Measurements from ENCODE around the gene FHDC1. TPM values are rescaled to one million over a fixed set of nuclear protein-coding genes. Genes with fewer than 3 reads are reported as not detected.

The FHDC1 gene
- total RNA-seq, 4 donors from 2014 or later, result 0.29 to 0.52 (median 0.45) TPM

- H3K4me1 ChIP-seq, result no peaks in the 10 kb centered on the region
- ATAC-seq (no peak), DNase-seq (no peak)
- no peaks in the 10 kb centered on the region for H3K36me3 ChIP-seq
- no peaks in the 10 kb centered on the region for H3K27me3 ChIP-seq
- in situ Hi-C loops (cut with MboI; ENCODE audit: low sequenced_read_pairs in 4 of 4) (no loop called here), intact Hi-C loops (cut with DNase I; ENCODE audit: low total_unique reads) (no loop called here)
- no peak overlapping the region for H3K27ac ChIP-seq
- no peak overlapping the region for H3K4me3 ChIP-seq
- no peaks in the 10 kb centered on the region for H3K9me3 ChIP-seq
- no peak for TF ChIP-seq POLR2A (IDR thresholded peaks at IDR 0.05)
- TF ChIP-seq CTCF (IDR thresholded peaks at IDR 0.05 in 4 of 5, conservative IDR thresholded peaks at IDR 0.05 in 1 of 5), result no peak
These were observed 61.8 kb downstream of the FHDC1 start for GRCh38 chr4:152997771-152998487.

GRCh38 chr4:152998861-152999260 lies 62.7 kb downstream of the FHDC1 start:
- Histone ChIP-seq H3K36me3 (no peaks in the 10 kb centered on the region), H3K27ac (no peak overlapping the region), H3K9me3 (no peaks in the 10 kb centered on the region), H3K4me3 (no peak overlapping the region), H3K4me1 (no peaks in the 10 kb centered on the region), H3K27me3 (no peaks in the 10 kb centered on the region)
- DNase-seq (no peak), ATAC-seq (no peak)
- TF ChIP-seq CTCF (IDR thresholded peaks at IDR 0.05 in 4 of 5, conservative IDR thresholded peaks at IDR 0.05 in 1 of 5) (no peak), POLR2A (IDR thresholded peaks at IDR 0.05) (no peak)
- in situ Hi-C loops (cut with MboI; ENCODE audit: low sequenced_read_pairs in 4 of 4) (no loop called here), intact Hi-C loops (cut with DNase I; ENCODE audit: low total_unique reads) (no loop called here)

- TF ChIP-seq POLR2A (IDR thresholded peaks at IDR 0.05) (no peak), CTCF (IDR thresholded peaks at IDR 0.05 in 4 of 5, conservative IDR thresholded peaks at IDR 0.05 in 1 of 5) (no peak)
- Histone ChIP-seq H3K4me1 (no peaks in the 10 kb centered on the region), H3K9me3 (no peaks in the 10 kb centered on the region), H3K27me3 (no peaks in the 10 kb centered on the region), H3K36me3 (no peaks in the 10 kb centered on the region), H3K27ac (no peak overlapping the region), H3K4me3 (no peak overlapping the region)
- intact Hi-C loops (cut with DNase I; ENCODE audit: low total_unique reads) (no loop called here), in situ Hi-C loops (cut with MboI; ENCODE audit: low sequenced_read_pairs in 4 of 4) (no loop called here)
- ATAC-seq (no peak), DNase-seq (no peak)
These were observed 63.4 kb downstream of the FHDC1 start for GRCh38 chr4:152999346-153000075.

GRCh38 chr4:153000076-153000420 lies 63.9 kb downstream of the FHDC1 start:
- TF ChIP-seq POLR2A (IDR thresholded peaks at IDR 0.05) (no peak), CTCF (IDR thresholded peaks at IDR 0.05 in 4 of 5, conservative IDR thresholded peaks at IDR 0.05 in 1 of 5) (no peak)
- Histone ChIP-seq H3K36me3 (no peaks in the 10 kb centered on the region), H3K4me3 (no peak overlapping the region), H3K27me3 (no peaks in the 10 kb centered on the region), H3K4me1 (no peaks in the 10 kb centered on the region), H3K27ac (no peak overlapping the region), H3K9me3 (no peaks in the 10 kb centered on the region)
- no peak for ATAC-seq
- no peak for DNase-seq
- intact Hi-C loops (cut with DNase I; ENCODE audit: low total_unique reads) (no loop called here), in situ Hi-C loops (cut with MboI; ENCODE audit: low sequenced_read_pairs in 4 of 4) (no loop called here)

Data from gastrocnemius medialis (tissue), 4 donors.